Measurements from ENCODE around the gene CHDH.

DNA sequence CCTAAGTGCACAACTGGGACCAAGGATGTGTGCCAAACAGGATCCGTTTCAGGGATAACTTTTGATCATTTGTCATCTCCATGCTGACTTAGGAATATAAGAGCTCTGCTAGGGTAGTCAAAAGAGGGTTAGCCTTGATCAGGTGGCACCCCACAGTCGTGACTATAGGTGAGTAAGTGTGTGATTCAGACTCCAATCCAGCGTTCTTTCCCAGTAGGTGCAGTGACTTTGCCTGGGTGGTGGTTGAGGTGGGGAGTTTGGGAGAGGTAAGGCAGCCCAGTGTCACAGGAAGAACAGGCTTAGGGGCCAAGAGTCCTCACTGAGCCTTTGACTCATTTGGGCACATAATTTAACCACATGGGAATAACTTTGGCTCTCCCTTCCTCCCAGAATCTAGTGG is 51.0 kb downstream of the CHDH start:
- no peak for TF ChIP-seq CTCF (IDR thresholded peaks at IDR 0.05)
- no peak for TF ChIP-seq POLR2A (IDR thresholded peaks at IDR 0.05)

Measured in heart left ventricle (tissue), 13 donors.